Measurements from ENCODE around the gene PRPF40A. TPM values are rescaled to one million over a fixed set of nuclear protein-coding genes. Genes with fewer than 3 reads are reported as not detected.

Gene PRPF40A
- total RNA-seq, 2 donors from 2014 or later, result 82.6 to 97.9 TPM

DNA sequence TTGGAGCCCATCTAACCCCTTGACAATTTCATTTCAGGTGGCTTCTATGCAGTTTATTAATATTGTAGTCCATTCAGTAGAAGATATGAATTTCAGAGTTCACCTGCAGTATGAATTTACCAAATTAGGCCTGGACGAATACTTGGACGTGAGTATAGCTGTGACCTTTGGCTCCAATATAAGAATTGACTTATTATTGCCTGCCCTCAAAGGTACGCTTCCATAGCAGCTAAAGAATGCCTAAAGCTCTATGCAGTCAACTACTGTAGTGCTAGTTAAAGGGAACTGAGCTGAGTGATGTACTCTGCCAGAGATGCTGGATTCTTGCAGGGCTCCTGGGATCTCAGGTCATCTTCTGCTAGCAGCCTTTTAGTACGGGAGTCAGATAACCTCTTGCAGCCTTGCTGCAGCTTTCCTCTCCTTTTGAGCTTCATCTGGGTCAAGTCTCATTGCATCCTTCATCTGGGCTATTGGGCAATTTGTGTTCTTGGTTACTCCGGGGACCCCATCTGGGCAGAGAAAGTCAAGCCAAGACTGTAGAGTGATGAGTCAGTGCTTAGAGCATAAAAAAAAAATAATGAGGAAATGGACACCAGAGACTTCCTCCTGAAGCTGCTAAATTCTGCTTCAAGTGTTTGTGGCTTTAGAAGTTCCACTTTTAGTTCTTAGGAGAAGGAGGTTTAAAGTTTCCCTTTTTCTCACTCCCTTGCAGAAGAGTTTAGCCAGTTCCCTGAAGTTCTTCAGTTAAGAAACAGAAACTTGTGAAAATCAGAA, 105.6 kb downstream of the PRPF40A start:
- no peak for TF ChIP-seq POLR2A (IDR thresholded peaks at IDR 0.05)
- no peak for TF ChIP-seq POLR2AphosphoS5 (IDR thresholded peaks at IDR 0.05)
- TF ChIP-seq, protein P1, sequence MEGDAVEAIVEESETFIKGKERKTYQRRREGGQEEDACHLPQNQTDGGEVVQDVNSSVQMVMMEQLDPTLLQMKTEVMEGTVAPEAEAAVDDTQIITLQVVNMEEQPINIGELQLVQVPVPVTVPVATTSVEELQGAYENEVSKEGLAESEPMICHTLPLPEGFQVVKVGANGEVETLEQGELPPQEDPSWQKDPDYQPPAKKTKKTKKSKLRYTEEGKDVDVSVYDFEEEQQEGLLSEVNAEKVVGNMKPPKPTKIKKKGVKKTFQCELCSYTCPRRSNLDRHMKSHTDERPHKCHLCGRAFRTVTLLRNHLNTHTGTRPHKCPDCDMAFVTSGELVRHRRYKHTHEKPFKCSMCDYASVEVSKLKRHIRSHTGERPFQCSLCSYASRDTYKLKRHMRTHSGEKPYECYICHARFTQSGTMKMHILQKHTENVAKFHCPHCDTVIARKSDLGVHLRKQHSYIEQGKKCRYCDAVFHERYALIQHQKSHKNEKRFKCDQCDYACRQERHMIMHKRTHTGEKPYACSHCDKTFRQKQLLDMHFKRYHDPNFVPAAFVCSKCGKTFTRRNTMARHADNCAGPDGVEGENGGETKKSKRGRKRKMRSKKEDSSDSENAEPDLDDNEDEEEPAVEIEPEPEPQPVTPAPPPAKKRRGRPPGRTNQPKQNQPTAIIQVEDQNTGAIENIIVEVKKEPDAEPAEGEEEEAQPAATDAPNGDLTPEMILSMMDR (IDR thresholded peaks at IDR 0.05), result no peak
- Histone ChIP-seq H3K9me3 (no peaks in the 10 kb centered on the region), H3K36me3 (no peaks in the 10 kb centered on the region), H3K27me3 (replicated peaks; ENCODE audit: insufficient read depth) (no peaks in the 10 kb centered on the region), H3K4me3 (no peak overlapping the region), H3K27ac (no peak overlapping the region), H3K4me1 (replicated peaks) (no peaks in the 10 kb centered on the region)
- WGBS, result 83% methylated on average over 5 of the region's 5 CpGs
- DNase-seq (ENCODE audit: low spot score), result no peak
- intact Hi-C loops (cut with DNase I), result no loop called here

DNA sequence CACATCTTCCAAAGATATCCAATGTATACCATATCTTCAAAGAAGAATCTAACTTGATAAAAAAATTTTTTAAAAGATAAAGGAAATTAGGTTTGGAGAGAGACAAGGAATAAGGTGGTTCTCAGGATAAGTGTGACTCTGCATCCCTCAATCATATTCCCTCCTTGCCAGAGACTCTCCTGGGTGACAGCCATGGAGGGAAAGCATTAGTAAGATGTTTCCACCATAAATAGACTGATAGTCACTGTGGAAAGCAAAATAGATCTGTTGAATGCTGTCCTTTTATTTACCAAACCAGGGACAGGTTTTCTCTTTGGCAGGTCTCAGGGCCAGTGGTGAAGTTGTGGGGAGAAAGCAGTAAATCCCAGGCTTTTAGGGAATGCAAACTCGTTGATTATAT, 107.6 kb downstream of the PRPF40A start:
- H3K27me3 ChIP-seq (replicated peaks; ENCODE audit: insufficient read depth), result no peaks in the 10 kb centered on the region
- no peak for DNase-seq (ENCODE audit: low spot score)
- intact Hi-C loops (cut with DNase I), result no loop called here
- 45% methylated on average over 1 of the region's 1 CpG for whole genome bisulfite sequencing
- no peaks in the 10 kb centered on the region for H3K4me1 ChIP-seq (replicated peaks)
- no peak overlapping the region for H3K4me3 ChIP-seq
- H3K9me3 ChIP-seq, result no peaks in the 10 kb centered on the region
- H3K36me3 ChIP-seq, result no peaks in the 10 kb centered on the region
- no peak overlapping the region for H3K27ac ChIP-seq
- TF ChIP-seq POLR2AphosphoS5 (IDR thresholded peaks at IDR 0.05) (no peak), POLR2A (IDR thresholded peaks at IDR 0.05) (no peak)
- TF ChIP-seq, protein P1 (IDR thresholded peaks at IDR 0.05), result no peak

DNA sequence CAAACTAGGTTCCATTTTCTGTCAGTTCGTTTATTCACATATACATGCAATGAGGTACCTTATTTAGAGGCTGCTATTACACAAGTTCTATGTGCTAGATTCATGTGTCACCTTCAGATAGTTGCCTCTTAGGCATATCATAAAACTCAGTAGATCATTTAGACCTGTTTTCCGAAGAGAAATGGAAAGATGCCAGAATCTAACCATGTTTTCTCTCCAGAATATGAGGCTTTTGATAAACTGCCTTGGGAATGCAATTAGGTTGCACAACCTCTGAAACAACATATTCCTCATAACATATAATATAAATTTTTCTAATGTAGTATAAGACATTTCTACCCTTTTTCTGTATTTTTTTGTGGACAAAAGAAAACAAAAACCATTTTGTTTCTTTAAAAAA, 108.1 kb downstream of the PRPF40A start:
- intact Hi-C loops (cut with DNase I), result no loop called here
- 70% methylated on average over 2 of the region's 2 CpGs for WGBS
- TF ChIP-seq POLR2AphosphoS5 (IDR thresholded peaks at IDR 0.05) (no peak), POLR2A (IDR thresholded peaks at IDR 0.05) (no peak)
- TF ChIP-seq, protein P1 (IDR thresholded peaks at IDR 0.05), result no peak

DNA sequence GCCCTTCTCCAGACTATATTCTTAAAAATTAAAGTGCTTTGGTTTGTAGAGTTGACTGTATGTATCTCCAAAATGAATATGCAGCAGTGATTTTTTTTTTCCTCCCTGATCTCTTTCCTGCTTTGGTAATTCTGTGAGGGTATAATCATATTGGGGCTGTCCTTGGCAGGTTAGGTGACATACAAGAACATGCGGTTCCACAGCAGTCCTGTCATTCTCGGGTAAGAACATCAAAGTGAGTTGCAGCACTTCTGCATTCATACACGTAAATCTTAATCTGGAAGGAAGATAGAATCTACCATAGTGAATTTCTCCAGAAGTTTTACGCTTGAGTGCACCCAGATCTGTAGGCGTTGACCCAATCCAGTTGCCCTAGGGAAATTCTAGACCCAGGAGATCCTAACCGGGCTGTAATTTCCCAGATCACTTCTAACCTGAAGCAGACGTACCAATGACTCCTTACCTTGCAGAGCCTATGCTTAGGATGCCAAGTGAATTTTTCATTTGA, 109.4 kb downstream of the PRPF40A start:
- Histone ChIP-seq H3K4me1 (replicated peaks) (no peaks in the 10 kb centered on the region), H3K4me3 (no peak overlapping the region), H3K27me3 (replicated peaks; ENCODE audit: insufficient read depth) (no peaks in the 10 kb centered on the region), H3K36me3 (no peaks in the 10 kb centered on the region), H3K27ac (no peak overlapping the region), H3K9me3 (no peaks in the 10 kb centered on the region)
- TF ChIP-seq POLR2AphosphoS5 (IDR thresholded peaks at IDR 0.05) (no peak), POLR2A (IDR thresholded peaks at IDR 0.05) (no peak)
- TF ChIP-seq, protein P1 (IDR thresholded peaks at IDR 0.05), result no peak
- intact Hi-C loops (cut with DNase I), result no loop called here
- 78% methylated on average over 7 of the region's 7 CpGs for WGBS
- no peak for DNase-seq (ENCODE audit: low spot score)

More for the DNA sequence above, 108.1 kb downstream of the PRPF40A start:
- no peaks in the 10 kb centered on the region for H3K36me3 ChIP-seq
- no peak for DNase-seq (ENCODE audit: low spot score)
- no peak overlapping the region for H3K27ac ChIP-seq
- no peaks in the 10 kb centered on the region for H3K27me3 ChIP-seq (replicated peaks; ENCODE audit: insufficient read depth)
- no peaks in the 10 kb centered on the region for H3K9me3 ChIP-seq
- no peak overlapping the region for H3K4me3 ChIP-seq
- H3K4me1 ChIP-seq (replicated peaks), result no peaks in the 10 kb centered on the region

DNA sequence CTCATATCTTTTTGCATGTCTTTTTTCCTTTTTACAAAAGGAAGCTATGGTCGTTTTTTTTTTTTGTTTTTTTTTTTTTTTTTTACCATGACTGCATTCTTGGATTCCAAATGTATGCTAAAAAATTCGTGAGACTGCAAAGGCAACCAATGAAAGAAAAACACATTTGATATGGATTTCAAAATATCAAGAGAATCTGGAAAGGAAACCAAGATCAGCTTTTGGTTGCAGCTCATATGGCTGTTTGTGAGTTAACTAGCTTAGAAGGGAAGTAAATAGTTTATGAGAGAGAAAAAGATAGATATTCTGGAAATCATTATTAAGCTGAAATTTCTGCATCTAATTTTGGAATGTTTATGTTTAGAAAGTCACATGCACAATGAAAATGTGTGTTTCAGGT, 110.3 kb downstream of the PRPF40A start:
- no peak overlapping the region for H3K4me3 ChIP-seq
- no peak overlapping the region for H3K27ac ChIP-seq
- H3K4me1 ChIP-seq (replicated peaks), result no peaks in the 10 kb centered on the region
- 60% methylated on average over 2 of the region's 2 CpGs for WGBS
- H3K36me3 ChIP-seq, result no peaks in the 10 kb centered on the region
- DNase-seq (ENCODE audit: low spot score), result no peak
- H3K9me3 ChIP-seq, result no peaks in the 10 kb centered on the region
- intact Hi-C loops (cut with DNase I), result no loop called here
- no peaks in the 10 kb centered on the region for H3K27me3 ChIP-seq (replicated peaks; ENCODE audit: insufficient read depth)
- TF ChIP-seq, protein P1 (IDR thresholded peaks at IDR 0.05), result no peak
- TF ChIP-seq POLR2AphosphoS5 (IDR thresholded peaks at IDR 0.05) (no peak), POLR2A (IDR thresholded peaks at IDR 0.05) (no peak)
